A204.1 (cell line): ENCODE measurements around the gene KDSR.

Source experiments
- FAIRE-seq: peaks from 2 replicates; lab custom pipeline; 2012; peaks lifted over from hg19 to GRCh38; lab: Jason Lieb, UNC

The KDSR gene

DNA sequence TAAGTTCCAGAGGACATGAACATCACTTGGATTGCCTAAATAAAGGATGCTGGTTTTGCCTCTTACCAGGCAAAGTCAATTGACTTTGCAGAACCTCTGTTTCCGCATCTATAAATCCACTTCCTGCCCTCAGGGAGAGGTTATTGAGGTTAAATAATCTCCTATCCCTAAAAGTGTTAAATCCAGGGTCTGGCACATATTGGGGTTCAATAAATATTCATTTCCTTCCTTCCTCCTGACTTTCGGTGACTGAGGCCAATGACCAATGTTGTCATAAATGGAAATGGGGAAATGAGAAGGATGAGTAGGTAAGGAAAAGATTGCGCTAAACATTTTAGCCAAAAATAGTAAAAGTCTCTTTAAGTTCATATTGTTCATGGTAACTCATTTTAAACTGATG, 63.5 kb downstream of the KDSR start:
- FAIRE-seq = no peak

DNA sequence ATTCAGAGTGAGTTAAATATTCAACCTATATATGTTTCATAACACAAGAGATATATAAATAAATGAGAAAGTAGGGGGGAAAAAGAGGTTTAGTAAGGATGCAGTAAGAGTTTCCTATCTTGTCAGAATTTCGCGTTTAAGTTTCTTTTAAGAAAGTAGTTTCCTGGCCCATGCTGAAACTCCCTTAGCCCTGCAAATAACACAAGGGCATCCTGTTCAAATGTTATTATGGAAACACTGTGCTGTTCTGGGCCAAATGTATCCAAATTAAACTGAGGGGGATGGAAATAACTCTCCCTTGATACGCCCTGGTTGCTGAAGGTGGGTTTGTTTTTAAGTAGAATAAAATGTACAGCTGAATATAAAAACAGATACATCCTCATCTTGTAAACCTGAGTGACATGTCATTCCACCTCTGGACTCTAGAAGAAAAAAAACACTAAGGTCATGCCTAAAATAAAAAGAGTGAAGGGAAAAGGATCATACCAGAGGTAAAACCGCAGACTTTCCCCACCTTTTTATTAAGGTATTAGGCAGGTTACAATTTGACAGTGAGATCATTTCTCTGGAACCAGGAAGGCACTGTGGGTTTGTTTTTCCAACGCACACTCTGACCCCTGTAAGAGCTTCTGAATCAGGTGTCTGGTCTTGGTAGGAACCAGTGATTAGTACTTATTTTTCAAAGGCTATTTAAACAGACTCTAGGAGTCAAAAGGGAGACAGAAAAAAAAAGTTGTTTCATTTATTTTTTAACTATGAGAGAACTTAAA, 64.2 kb downstream of the KDSR start:
- FAIRE-seq = no peak

DNA sequence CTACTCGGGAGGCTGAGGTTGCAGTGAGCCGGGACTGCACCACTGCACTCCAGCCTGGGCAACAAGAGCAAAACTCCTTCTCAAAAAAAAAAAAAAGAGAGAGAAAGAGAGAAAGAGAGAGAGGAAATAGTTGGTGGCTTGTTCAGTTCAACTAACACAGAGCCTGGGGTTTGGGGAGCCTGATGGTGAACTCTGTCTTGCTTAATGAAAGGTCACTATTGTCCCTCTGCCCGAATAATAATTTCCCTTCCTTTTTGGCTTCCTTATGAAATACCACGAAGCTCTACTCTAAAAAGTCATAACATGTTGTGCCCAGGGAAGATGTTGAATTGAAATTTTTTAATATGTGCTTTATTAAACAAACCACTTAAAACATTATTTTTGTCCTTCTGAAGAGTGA, 64.8 kb downstream of the KDSR start:
- FAIRE-seq = no peak

DNA sequence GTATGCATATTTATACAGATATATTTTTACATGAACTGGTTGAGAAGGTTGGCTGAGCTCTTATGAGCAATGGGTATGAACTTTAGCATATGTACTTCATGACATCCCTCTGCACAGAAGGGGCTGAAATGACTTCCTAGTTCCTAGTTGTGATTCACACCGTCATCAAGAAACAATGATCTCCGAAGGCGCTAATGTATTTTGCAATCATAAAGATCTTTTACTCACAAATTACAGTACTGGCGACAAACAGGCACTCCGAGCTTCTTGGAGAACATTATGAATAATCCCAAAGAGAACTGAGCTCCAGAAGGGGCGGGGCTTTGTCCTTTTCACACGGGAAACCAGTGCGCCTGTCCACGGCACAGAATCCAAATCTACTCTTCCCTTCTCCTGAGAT, 65.6 kb downstream of the KDSR start:
- FAIRE-seq = no peak

DNA sequence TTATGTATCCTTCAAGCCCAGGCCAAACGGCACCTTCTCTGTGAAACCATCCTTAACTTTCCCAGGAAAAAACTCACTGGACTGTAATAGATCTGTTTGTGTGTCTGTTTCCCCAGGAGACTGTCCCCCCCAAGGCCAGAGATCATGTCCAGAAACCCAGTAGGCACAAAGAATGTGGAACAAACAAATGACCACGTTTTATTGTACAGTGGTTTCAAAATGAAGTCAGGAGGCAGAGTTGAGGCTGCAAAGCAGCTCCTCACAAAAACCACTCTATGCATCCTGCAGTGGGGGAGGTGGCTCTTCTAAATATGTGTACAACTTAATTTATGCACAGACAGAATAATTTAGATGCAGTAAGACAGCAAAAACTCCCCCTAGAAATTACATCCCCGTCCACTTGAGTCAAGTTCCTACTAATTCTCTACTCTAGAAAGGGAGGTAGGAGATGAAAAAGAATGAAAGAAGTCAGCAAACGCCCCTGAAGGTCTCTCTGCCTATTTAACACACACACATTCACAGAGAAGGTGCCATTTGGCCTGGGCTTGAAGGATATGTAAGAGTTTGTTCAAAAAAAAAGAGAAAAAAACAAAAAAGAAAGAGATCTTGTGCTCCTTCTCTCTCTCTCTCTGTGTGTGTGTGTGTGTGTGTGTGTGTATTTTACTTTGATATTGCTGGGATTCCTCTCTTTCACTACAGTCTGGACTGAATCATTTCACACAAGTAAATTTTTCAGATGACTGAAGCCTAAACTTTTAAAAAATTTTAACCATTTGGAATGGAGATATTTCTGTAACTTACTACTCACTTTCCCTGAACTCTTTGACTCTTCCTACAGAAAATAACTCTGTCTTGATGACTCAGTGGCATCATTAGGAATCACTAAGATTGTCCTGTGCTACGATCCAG, 66.9 kb downstream of the KDSR start:
- no peak for FAIRE-seq

DNA sequence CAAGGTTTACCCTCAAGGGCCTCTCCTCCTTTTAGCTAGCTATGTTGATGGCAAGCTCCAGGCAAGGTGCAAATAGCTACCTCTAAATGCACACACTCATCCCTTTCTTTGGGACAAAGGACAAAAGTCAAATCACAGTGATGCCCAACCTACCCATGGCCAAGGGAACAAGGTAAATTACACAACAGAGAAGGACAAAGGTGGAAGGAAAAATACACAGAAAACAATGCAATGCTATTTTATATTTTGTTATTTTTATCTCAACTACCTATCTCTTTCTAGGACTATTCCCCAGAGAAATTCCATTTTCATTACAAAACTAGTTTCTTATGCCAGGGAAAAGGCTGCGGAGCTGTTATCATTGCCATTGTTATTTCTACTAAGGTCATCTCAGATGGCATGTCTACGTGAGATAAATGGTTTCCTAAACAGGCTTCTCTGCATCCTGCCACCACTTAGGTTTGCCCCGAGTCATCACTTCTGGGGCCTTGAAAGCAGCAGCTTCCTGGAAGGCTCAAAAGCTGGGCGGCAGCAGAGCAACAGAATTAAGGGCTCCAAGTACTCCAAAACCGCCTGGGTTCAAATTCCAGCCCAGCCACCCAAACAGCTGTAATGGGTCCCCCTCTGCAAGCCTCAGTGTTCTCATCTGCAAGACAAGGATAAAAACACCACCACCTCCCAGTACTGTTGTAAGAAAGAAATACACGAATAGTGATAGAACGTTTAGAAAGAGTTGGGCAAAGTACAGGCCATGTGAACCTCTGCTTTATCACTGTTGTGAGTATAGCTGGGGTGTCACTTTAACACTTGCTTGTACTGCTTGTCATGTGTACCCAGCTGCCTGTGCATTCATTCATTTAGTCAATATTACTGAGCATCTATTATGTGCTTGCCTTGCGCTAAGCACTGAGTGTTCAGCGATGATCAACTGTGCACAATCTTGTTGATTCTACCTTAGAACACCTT, 68.3 kb downstream of the KDSR start:
- no peak for FAIRE-seq

DNA sequence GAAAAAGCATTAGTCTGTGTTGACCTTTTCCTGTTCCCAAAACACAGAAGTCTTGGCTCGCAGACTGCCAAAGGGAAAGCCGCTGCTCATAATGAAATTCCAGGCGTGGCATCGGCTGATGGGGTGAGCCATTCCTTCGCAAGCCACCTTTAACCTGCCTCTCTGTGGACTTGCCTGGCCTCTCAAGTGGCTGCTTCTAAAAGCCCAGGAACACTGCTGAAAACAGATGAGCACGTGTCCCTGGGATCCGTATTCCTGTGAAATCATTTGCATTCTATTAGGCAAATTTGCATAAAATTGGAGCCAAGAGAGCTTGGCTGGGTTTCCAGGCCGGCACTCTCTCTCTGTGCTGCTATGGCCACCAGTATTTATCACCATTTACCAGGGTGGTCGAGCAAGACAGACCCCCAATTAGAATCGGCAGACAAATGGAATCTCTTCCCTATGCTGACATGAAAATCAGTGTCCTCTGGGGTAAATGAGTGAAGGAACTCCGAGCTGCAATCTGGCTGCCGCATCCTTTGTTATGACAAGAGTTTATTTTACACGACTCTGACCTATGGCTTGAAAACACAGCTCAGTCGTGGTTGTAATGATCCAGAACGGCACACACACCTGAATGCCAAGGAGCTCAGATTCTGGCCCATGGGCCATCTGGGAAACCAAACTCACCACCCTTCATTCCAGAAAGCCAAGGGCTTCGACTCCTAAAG, 69.2 kb downstream of the KDSR start:
- no peak for FAIRE-seq

DNA sequence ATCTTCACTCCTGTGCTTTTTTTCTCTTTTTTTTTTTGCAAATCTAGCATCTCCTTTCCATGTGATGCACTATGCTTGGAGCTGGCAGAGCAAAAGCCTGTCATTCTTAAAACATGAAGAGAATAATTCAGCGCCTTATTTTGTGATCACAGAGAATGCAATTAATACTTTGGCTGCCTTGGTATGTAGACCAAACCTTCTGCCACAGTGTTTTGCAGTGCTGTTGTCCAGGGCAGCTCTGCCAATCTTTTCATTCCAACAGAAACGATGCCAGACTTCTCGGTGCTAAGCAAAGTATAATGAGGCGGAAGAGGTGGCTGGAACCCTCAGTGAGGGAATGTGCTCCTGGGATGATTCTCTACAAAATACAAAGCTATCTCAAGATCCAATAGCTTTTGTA, 73.1 kb downstream of the KDSR start:
- no peak for FAIRE-seq

DNA sequence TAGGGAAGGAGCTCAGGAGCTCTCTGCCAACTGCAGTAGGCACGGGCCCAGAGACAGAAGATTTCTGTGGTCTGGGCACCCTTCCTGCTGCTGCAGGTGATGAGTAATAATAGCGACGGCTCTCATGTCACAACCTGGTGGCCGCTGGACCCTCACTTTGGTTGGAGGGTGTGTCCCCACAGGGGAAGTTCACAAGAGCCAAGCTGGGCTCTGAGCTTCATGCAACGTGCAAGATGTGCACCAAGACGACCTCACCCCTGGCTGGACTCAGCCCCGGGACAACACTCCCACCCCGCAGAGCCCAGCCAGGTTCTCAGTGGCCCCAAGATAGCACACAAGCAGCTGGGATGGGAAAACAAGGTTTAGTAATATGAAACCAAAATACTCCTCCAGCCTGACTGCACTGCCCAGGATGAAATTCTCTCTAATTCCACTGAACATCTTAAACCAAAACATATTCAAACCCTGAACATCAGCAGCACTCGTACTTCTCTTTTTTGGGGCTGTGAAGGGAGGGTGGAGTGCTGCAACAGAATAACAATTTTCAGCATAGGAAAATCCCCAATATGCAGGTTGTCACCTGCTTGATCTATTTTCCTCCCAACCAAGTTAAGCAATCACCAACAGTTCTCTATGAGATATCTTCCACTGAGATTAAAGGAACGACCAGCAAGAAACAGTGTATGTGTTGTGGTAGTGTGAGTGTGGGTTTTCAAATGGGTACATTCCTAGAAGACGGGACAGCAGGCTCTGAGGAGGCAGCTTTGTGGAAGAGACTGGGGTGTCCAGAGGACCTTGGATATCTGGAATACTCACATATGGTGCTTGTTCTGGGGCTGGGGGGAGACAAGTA, 73.9 kb downstream of the KDSR start:
- FAIRE-seq = no peak

DNA sequence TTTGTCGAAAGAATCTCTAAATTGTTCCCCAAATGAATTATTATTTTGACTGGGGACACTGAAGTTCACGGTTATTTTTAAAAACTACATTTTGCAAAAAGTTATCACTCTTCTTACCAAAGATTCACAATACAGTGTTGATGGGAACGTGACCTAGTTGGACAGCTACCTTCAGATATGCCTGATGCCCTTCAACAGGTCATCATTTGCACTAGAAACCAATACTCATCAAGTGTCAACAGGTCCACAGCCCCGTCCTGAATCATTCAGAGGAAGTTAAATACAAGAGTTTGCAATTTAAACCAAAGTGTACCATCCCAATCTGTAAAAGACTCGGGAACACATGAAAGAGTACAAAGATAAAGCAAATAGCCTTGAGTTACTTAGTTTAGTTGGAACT, 75.7 kb downstream of the KDSR start:
- no peak for FAIRE-seq

DNA sequence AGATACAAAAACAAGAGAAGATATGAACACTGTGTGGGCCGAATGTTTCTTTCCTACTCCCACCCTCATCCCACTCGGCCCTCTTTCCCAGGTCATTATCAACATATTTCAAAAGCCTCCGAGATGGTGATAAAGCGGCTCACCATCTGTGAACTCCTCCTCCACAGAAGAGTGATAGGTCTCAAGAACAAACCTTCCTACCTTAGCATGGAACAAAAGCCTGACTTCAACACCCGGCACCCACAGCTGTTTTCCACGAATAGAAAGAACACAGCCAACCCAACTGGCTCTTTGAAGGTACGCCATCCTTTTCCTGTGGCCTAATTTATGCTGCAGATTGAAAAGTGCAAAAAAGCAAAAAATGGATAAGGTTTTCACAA, 76.2 kb downstream of the KDSR start:
- FAIRE-seq = no peak

DNA sequence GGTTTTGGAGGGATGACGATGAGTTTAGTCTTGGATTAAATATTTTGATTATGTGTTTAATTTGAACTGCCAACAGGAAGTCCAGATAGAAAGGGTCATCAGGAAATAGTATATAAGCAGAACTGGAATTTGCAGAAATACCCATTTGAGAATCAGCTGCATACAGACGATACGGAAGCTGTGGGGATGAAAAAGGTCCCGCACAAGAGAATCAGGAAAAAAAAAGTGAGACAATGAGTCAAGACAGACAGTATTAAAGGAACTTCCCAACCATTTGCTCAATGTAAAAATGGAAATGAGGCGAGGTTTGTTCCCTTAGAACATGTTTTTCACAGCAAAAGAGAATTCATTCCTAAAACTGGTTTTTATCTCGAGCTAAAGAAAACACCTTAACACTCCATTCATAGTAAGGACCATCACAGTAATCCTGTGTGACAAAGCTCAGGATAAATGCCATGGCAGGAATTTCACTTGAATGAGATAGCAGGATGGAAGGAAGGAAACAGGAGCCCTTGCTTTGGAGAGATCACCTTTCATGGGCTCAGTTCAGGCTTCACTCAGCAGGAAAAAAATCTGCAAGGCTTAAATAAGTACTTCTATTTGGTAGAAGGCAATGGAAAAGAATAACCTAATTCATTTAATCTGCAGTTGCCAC, 76.7 kb downstream of the KDSR start:
- FAIRE-seq = no peak

DNA sequence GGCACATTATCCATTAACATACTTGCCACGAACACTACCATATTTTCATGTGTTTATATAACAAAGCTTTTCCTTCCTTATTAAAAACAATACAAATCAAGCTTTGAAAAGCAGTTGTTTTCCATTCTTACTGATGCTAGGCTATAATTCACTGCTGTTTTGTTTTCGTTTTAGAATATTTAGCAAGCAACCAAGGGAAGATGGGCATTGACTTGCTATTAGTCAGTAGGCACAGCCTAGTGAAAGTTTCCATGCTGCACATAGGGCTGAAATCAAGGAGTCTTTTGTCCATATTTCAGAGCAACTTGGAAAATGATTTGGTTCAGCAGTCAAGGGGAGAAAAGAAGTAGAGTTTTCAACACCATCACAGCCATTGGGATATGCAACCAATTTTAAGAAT, 78.7 kb downstream of the KDSR start:
- no peak for FAIRE-seq

DNA sequence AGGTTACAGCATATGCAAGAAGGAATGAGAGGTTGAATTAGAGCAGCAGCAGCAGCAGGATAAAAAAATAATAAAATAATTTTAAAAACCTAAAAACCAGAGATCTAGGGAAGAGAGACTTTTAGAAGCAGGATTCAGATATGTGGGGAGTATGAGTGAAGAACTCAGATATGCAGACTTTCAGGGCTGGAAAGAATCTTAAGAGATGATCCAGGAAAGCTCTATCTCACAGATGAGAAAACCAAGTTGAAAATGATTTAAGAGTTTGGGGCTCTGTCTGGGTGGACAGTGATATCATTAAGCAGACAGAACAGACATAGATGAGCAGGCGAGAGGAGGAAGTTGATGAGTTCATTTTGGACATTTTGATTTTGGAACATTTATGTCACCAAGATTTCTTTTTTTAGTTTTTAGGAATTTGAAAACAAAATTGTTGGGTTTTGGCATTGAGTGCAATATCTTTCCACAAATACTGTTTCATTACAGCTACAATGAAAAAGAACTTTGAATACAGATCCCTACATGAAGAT, 79.2 kb downstream of the KDSR start:
- FAIRE-seq = no peak

DNA sequence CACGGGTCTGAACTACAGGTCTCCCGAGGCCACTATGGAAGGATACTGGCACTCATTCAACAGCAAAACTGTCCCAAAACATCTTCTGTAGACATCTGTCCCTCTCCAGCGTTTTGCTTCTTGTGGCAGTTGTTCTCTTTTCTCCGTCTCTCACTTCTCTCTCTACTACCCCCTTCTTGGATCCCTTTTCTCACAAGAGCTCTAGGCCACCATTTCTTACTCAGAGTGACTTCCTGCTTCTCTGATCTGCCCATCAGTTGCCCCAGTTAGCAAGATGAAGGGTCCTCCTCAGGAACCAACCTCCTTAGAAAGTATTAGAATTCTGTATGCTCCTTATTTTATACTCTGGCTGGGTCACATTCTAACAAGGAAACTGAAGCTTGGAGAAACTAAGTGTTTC, 80.1 kb downstream of the KDSR start:
- FAIRE-seq = no peak

DNA sequence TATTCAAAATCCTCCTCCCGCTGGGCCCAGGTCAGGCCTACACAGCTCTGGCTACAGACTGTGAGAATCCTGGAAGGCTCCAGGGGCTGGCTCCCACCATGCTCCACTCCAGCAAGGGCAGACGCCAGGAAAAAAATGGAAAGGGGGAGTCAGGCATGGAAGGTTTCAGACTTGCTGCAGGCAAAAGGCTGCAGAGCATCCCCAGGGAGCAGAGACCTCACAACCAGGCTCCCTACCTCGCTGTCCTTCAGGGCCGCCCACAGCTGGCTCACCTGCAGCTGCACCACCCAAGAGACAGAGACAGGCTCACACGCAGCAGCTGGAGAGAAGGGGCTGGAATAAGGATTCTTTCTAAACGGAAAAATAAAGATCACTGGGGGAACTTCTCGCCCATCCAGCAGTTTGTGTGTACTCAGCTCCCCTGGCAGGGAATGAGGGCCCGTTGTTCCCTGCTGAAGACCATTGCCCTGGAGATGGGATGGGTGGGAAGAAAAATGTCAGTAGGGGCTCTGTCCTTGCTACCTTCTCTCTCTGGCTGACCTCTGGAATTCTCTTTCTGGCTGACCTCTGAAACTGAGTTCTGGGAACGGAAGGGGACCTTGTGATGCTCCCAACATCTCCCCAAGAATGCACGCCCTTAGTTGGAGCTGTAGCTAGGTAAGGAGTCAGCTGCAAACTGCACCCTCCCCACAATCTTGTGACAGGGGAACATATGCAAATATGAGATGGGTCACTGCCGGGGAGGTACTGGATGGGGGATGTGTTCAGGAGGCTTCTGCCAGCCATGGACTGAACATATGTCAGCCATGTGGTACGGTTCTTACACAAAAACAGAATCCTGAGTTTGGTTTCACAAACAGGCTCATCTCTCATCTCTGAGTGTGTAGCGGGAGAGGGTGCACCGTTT, 81.9 kb downstream of the KDSR start:
- FAIRE-seq = no peak

DNA sequence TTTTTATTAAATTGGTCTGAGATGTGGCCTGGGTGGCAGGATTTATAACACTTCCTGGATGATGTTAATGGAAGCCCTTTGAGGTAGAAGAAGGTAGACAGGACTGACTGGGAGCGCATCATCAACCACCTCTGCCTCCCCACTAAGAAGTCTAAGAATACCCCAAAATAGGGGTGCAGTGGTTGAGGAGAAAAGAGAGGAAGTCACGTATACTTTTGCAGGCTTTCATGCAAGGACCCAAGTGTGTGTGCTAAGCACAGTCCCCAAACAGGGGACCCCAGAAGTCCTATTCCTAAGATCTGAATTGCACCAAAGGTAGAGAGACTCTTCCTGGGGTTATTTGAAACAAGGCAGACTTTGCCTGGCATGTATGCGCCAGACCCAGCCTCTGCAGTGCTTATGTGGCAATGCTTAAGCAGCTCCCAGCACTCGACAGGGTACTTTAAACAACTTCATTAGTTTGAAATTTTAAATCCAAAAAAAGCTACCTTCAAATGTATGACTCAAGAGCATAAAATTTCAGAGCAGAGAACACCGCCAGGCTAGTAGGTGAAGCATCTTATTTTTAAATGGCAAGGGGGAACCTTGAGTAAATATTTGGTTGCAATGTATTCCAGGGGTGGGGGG, 82.7 kb downstream of the KDSR start:
- no peak for FAIRE-seq

DNA sequence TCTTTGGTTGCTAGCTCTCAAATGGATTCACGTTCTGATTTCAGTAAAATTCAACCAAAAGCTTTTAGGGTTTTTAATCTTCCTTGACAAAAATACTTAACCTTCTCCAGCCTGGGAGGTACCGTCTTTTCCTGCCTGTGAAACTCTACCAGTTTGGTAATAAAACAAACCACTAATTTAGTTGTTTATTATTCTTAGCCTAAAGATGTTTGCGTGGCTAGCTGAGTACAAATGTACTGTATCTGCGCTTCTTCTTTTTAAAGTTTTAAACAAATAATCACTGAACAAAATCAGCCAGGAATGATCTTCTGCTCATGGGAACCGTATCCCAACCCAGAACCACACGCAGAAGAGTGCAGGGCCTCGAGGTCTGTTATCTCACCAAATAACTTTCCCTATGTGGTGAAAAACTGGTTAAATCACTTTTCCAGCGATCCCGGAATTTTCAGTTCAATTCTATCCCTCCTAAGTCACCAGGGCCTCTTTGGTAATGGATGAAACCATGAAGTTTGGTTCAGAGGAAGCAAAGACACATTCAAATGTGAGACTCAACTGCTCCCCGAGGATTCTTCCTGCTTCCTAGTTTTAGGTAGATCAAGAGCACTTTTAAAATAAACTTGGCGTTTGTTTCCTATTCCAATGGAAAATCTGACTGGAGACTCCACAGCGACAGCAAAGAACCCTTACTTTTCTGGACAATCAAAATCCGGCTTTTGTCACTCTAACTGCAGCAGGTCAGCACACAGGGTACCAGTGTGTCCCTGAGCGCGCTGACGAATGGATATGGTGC, 83.5 kb downstream of the KDSR start:
- FAIRE-seq = no peak
